H1 (cell line): ENCODE data around the gene RBMX2. TPM values are rescaled to one million over a fixed set of nuclear protein-coding genes. Genes with fewer than 3 reads are reported as not detected.

Experiments used
- CTCF ChIA-PET: fragments of 300-600 bp; sonication (Branson Sonifier 250); formaldehyde crosslinking; loops from one replicate; lab custom pipeline; 2021; ENCODE audit not compliant: partially characterized antibody; lab: Charles Lee
- POLR2A ChIA-PET: fragments of 300-600 bp; sonication (Branson Sonifier 250); formaldehyde crosslinking; loops from one replicate; lab custom pipeline; 2021; ENCODE audit warnings: inconsistent platforms; ENCODE audit not compliant: partially characterized antibody; lab: Charles Lee
- DNase-seq, 2 experiments: peaks; one replicate each; pipeline versions ENCODE4 v3.0.0 to v3.0.0-alpha.2; 2010 to 2022; ENCODE audit warnings: low spot score in 2 of 2, low read depth in 1 of 2, mixed read lengths in 1 of 2
- FAIRE-seq: peaks from 2 replicates; lab custom pipeline; 2011; peaks lifted over from hg19 to GRCh38; lab: Jason Lieb, UNC
- H2AFZ ChIP-seq: 2 replicates; pipeline ENCODE4 v1.8.1; 2012; ENCODE audit warnings: low read length, inconsistent platforms
- H2AK5ac ChIP-seq: 2 replicates; pipeline ENCODE4 v1.6.1; 2013; ENCODE audit warnings: low read depth, low read length
- H2BK120ac ChIP-seq: replicated peaks from 2 replicates; pipeline ENCODE3; 2013; ENCODE audit warnings: low read depth, low read length, inconsistent platforms
- H2BK12ac ChIP-seq: 2 replicates; pipeline ENCODE4 v1.6.1; 2013; ENCODE audit warnings: low read depth, low read length
- H2BK15ac ChIP-seq: 2 replicates; pipeline ENCODE4 v1.6.1; 2013; ENCODE audit warnings: low read length
- H2BK20ac ChIP-seq: 2 replicates; pipeline ENCODE4 v1.6.1; 2013; ENCODE audit warnings: low read length
- H2BK5ac ChIP-seq: 2 replicates; pipeline ENCODE4 v1.6.1; 2013; ENCODE audit warnings: low read depth, low read length
- H3K14ac ChIP-seq: 2 replicates; pipeline ENCODE4 v1.6.1; 2013; ENCODE audit warnings: inconsistent platforms; ENCODE audit not compliant: insufficient read length
- H3K18ac ChIP-seq: 2 replicates; pipeline ENCODE4 v1.6.1; 2013; ENCODE audit warnings: low read length; ENCODE audit errors: extremely low read depth
- H3K23ac ChIP-seq: 2 replicates; pipeline ENCODE4 v1.6.1; 2013; ENCODE audit warnings: inconsistent platforms; ENCODE audit not compliant: insufficient read length
- H3K23me2 ChIP-seq: 2 replicates; pipeline ENCODE4 v1.6.1; 2013; ENCODE audit warnings: low read depth, low read length
- H3K27ac ChIP-seq: 2 replicates; pipeline ENCODE4 v1.6.1; 2011; ENCODE audit warnings: low read depth, low read length, inconsistent platforms
- H3K27me3 ChIP-seq, 4 experiments: replicated peaks in 1 of 4; 1 replicate in 1 of 4; 2 replicates in 3 of 4; pipeline versions ENCODE4 v1.6.1 to v1.8.1; 2011 to 2013; ENCODE audit warnings: low read length in 3 of 4, mild to moderate bottlenecking in 3 of 4, inconsistent platforms in 2 of 4, mixed read lengths in 2 of 4, moderate library complexity in 1 of 4; ENCODE audit not compliant: control insufficient read depth in 3 of 4, insufficient read depth in 3 of 4; ENCODE audit errors: extremely low read depth in 1 of 4
- H3K36me3 ChIP-seq, 4 experiments: 2 replicates each; pipeline versions ENCODE4 v1.6.1 to v1.8.1; 2011 to 2013; ENCODE audit warnings: mild to moderate bottlenecking in 4 of 4, low read length in 3 of 4, moderate library complexity in 2 of 4, control low read depth in 1 of 4, inconsistent platforms in 1 of 4; ENCODE audit not compliant: insufficient read depth in 4 of 4, control insufficient read depth in 2 of 4
- H3K4ac ChIP-seq: replicated peaks from 2 replicates; pipeline ENCODE3; 2013; ENCODE audit warnings: low read length, low read depth, mixed read lengths, inconsistent platforms; ENCODE audit not compliant: insufficient read length
- H3K4me1 ChIP-seq, 4 experiments: replicated peaks in 1 of 4; 1 replicate in 1 of 4; 2 replicates in 3 of 4; pipeline versions ENCODE4 v1.6.1 to v1.8.1; 2011 to 2013; ENCODE audit warnings: low read length in 3 of 4, inconsistent platforms in 2 of 4, mixed read lengths in 1 of 4; ENCODE audit not compliant: insufficient read depth in 4 of 4, control insufficient read depth in 3 of 4
- H3K4me2 ChIP-seq, 2 experiments: 2 replicates each; pipeline versions ENCODE4 v1.6.1 to v1.8.1; 2011 to 2013; ENCODE audit warnings: low read depth in 2 of 2, low read length in 2 of 2, control low read depth in 1 of 2, inconsistent platforms in 1 of 2, mild to moderate bottlenecking in 1 of 2; ENCODE audit not compliant: insufficient read depth in 1 of 2
- H3K4me3 ChIP-seq, 4 experiments: fragments of 200-600, 300-600 bp in 1 of 4; sonication (generic), shearing (Covaris generic), sonication (Bioruptor Twin) in 1 of 4; 2 replicates each; pipeline versions ENCODE4 v1.5.1 to v1.8.1; 2011 to 2016; ENCODE audit warnings: low read length in 4 of 4, low read depth in 3 of 4, control low read depth in 2 of 4, inconsistent platforms in 2 of 4, mild to moderate bottlenecking in 2 of 4, mixed read lengths in 1 of 4, moderate library complexity in 1 of 4; ENCODE audit not compliant: insufficient read depth in 2 of 4; ENCODE audit errors: extremely low read depth in 1 of 4
- H3K56ac ChIP-seq: replicated peaks from 2 replicates; pipeline ENCODE3; 2013; ENCODE audit warnings: low read depth, mild to moderate bottlenecking, mixed read lengths, low read length, inconsistent platforms; ENCODE audit not compliant: insufficient read length
- H3K79me1 ChIP-seq: 2 replicates; pipeline ENCODE4 v1.6.1; 2013; ENCODE audit warnings: low read depth, low read length, control low read depth
- H3K79me2 ChIP-seq, 2 experiments: 2 replicates each; pipeline versions ENCODE4 v1.6.1 to v1.8.1; 2012 to 2013; ENCODE audit warnings: low read length in 2 of 2, mild to moderate bottlenecking in 2 of 2, inconsistent platforms in 1 of 2; ENCODE audit not compliant: insufficient read depth in 2 of 2, control insufficient read depth in 1 of 2
- H3K9ac ChIP-seq, 4 experiments: replicated peaks in 1 of 4; 1 replicate in 1 of 4; 2 replicates in 3 of 4; pipeline versions ENCODE4 v1.6.1 to v1.8.1; 2011 to 2013; ENCODE audit warnings: low read depth in 3 of 4, low read length in 3 of 4, control low read depth in 2 of 4, mild to moderate bottlenecking in 2 of 4, moderate library complexity in 2 of 4, inconsistent platforms in 1 of 4; ENCODE audit errors: extremely low read depth in 1 of 4
- H3K9me3 ChIP-seq, 2 experiments: 2 replicates each; pipeline versions ENCODE4 v1.6.1 to v1.8.1; 2012 to 2013; ENCODE audit warnings: mild to moderate bottlenecking in 2 of 2, moderate library complexity in 2 of 2, control low read depth in 1 of 2, inconsistent platforms in 1 of 2, low read depth in 1 of 2, low read length in 1 of 2, mixed read lengths in 1 of 2; ENCODE audit not compliant: insufficient read depth in 2 of 2
- H4K20me1 ChIP-seq, 2 experiments: replicated peaks in 1 of 2; 2 replicates each; pipeline versions ENCODE3 to v1.8.1; 2011 to 2013; ENCODE audit warnings: inconsistent platforms in 2 of 2, low read length in 2 of 2, mild to moderate bottlenecking in 1 of 2; ENCODE audit not compliant: insufficient read depth in 2 of 2, control insufficient read depth in 1 of 2
- H4K5ac ChIP-seq: 2 replicates; pipeline ENCODE4 v1.6.1; 2013; ENCODE audit warnings: low read length, low read depth, mixed read lengths, inconsistent platforms; ENCODE audit not compliant: insufficient read length
- H4K8ac ChIP-seq: 2 replicates; pipeline ENCODE4 v1.8.0; 2013; ENCODE audit warnings: mild to moderate bottlenecking, moderate library complexity, low read length, inconsistent platforms; ENCODE audit not compliant: insufficient read depth; ENCODE audit errors: extremely low read depth
- H4K91ac ChIP-seq: replicated peaks from 2 replicates; pipeline ENCODE3; 2013; ENCODE audit warnings: low read length, mixed read lengths, inconsistent platforms; ENCODE audit not compliant: insufficient read length
- BCL11A ChIP-seq, 2 experiments: IDR thresholded peaks; one replicate each; pipeline ENCODE4 v1.6.1; 2011; ENCODE audit warnings: low read depth in 2 of 2, low read length in 2 of 2, mild to moderate bottlenecking in 2 of 2
- CEBPB ChIP-seq: IDR thresholded peaks from 2 replicates; pipeline ENCODE4 v1.6.1; 2012; ENCODE audit warnings: low read depth, low read length
- CTBP2 ChIP-seq: IDR thresholded peaks from 2 replicates; pipeline ENCODE4 v1.7.0; 2011; ENCODE audit warnings: borderline replicate concordance, mild to moderate bottlenecking, moderate library complexity, mixed read lengths, low read length; ENCODE audit not compliant: insufficient read depth, insufficient read length
- SIN3A ChIP-seq, 2 experiments: IDR thresholded peaks in 1 of 2; conservative IDR thresholded peaks in 1 of 2; 2 replicates each; pipeline ENCODE4 v1.6.1; 2011 to 2012; ENCODE audit warnings: low read length in 2 of 2, improper control_type of control experiment in 1 of 2, low read depth in 1 of 2, mild to moderate bottlenecking in 1 of 2
- WGBS, 2 experiments: shearing (Covaris generic) in 1 of 2; methylation state at CpG; one replicate each; pipeline versions ENCODE4 v1.1.6 to v1.1.7; 2013 to 2015; ENCODE audit warnings: low lambda C conversion rate in 2 of 2, mixed read lengths in 2 of 2, inconsistent platforms in 1 of 2, low coverage in 1 of 2, missing lambda C conversion rate in 1 of 2; ENCODE audit not compliant: insufficient replicate concordance in 2 of 2, insufficient coverage in 1 of 2, insufficient read length in 1 of 2; ENCODE audit errors: extremely low coverage in 1 of 2, missing lambda C conversion rate in 1 of 2; 5-methylcytosine and 5-hydroxymethylcytosine counted together
- polyA plus RNA-seq, 7 experiments: library from polyadenylated mRNA; depleted of rRNA in 3 of 7; stranded (reverse) in 5 of 7; unstranded in 2 of 7; fragments of >200 nt in 5 of 7; fragments of 200-250 nt in 2 of 7; gene quantifications; 1 replicate in 5 of 7; 2 replicates in 1 of 7; 4 replicates in 1 of 7; pipeline versions ENCODE4 v1.2.1 to v1.2.3, GENCODE V29; 2011 to 2013; ENCODE audit warnings: missing spikeins in 2 of 7, mixed read lengths in 2 of 7
- total RNA-seq: library from RNA; stranded (reverse); fragmentation: NEBNext Ultra II Directional; extraction: Animal tissue kit (Norgen Biotek cat#: 25700); gene quantifications from 2 replicates; pipeline ENCODE4 v1.2.1, GENCODE V29; 2021

Gene RBMX2
- total and polyA plus RNA-seq, 2 of the 8 experiments (the other 6 are each of a cell fraction or from before 2014, with no cell fraction given): 10.8 to 23.2 TPM

GRCh38 chrX:130426531-130426930 lies 24.7 kb downstream of the RBMX2 start:
- H3K9ac ChIP-seq: no peak overlapping the region
- H3K4me3 ChIP-seq: no peak overlapping the region
- H2BK20ac ChIP-seq: no peak overlapping the region
- H3K23ac ChIP-seq: no peak overlapping the region
- H4K5ac ChIP-seq: no peak overlapping the region
- DNase-seq (no peak), FAIRE-seq (no peak)
- 94% methylated on average over 6 of the region's 6 CpGs; no CpG with 5 or more reads in 1 of the 2 experiments for WGBS, 2 experiments
- H2AFZ ChIP-seq: no peak overlapping the region
- no peak overlapping the region for H2BK15ac ChIP-seq
- H3K4me1 ChIP-seq: no peaks in the 10 kb centered on the region
- no peak overlapping the region for H3K4ac ChIP-seq
- H3K79me2 ChIP-seq: no peaks in the 10 kb centered on the region
- H3K56ac ChIP-seq: no peak overlapping the region
- H3K27me3 ChIP-seq: no peaks in the 10 kb centered on the region
- no peak overlapping the region for H2BK12ac ChIP-seq
- no peaks in the 10 kb centered on the region for H3K9me3 ChIP-seq
- POLR2A ChIA-PET: no interaction called here
- no peaks in the 10 kb centered on the region for H3K23me2 ChIP-seq
- no peaks in the 10 kb centered on the region for H3K79me1 ChIP-seq
- H4K20me1 ChIP-seq: no peaks in the 10 kb centered on the region
- H2BK120ac ChIP-seq: no peak overlapping the region
- no peak overlapping the region for H3K14ac ChIP-seq
- no peak overlapping the region for H3K4me2 ChIP-seq
- no peaks in the 10 kb centered on the region for H3K36me3 ChIP-seq
- no peak overlapping the region for H4K91ac ChIP-seq
- no peak overlapping the region for H3K27ac ChIP-seq
- H4K8ac ChIP-seq: no peak overlapping the region; the same call in 1 of the 2 replicates
- CTCF ChIA-PET: no interaction called here
- no peak overlapping the region for H2BK5ac ChIP-seq
- no peak overlapping the region for H3K18ac ChIP-seq
- H2AK5ac ChIP-seq: no peak overlapping the region
- no peak for TF ChIP-seq SIN3A (conservative IDR thresholded peaks at IDR 0.05 in 1 of 2, IDR thresholded peaks at IDR 0.05 in 1 of 2; ENCODE audit: low read depth in 1 of 2, low read length in 2 of 2)
- no peak for TF ChIP-seq CTBP2
- TF ChIP-seq CEBPB: no peak
- no peak for TF ChIP-seq BCL11A (IDR thresholded peaks at IDR 0.05; ENCODE audit: low read depth in 2 of 2, low read length in 2 of 2)
